H1 (cell line): ENCODE measurements around the gene COL2A1. TPM values are rescaled to one million over a fixed set of nuclear protein-coding genes. Genes with fewer than 3 reads are reported as not detected.

ENCODE experiments used
- TCF12 ChIP-seq: IDR thresholded peaks from 2 replicates; pipeline ENCODE4 v1.6.1; 2011; ENCODE audit warnings: low read depth, mild to moderate bottlenecking, low read length
- polyA plus RNA-seq, 7 experiments: library from polyadenylated mRNA; depleted of rRNA in 3 of 7; stranded (reverse) in 5 of 7; unstranded in 2 of 7; fragments of >200 nt in 5 of 7; fragments of 200-250 nt in 2 of 7; gene quantifications; 1 replicate in 5 of 7; 2 replicates in 1 of 7; 4 replicates in 1 of 7; pipeline versions ENCODE4 v1.2.1 to v1.2.3, GENCODE V29; 2011 to 2013; ENCODE audit warnings: missing spikeins in 2 of 7, mixed read lengths in 2 of 7
- total RNA-seq: library from RNA; stranded (reverse); fragmentation: NEBNext Ultra II Directional; extraction: Animal tissue kit (Norgen Biotek cat#: 25700); gene quantifications from 2 replicates; pipeline ENCODE4 v1.2.1, GENCODE V29; 2021
- TF ChIP-seq, protein P1 (sequence below), 3 experiments: IDR thresholded peaks; 1 replicate in 2 of 3; 2 replicates in 1 of 3; pipeline versions ENCODE4 v1.5.1 to v1.6.1; 2011; ENCODE audit warnings: low read length in 3 of 3, mild to moderate bottlenecking in 3 of 3, inconsistent platforms in 2 of 3, low read depth in 1 of 3, moderate library complexity in 1 of 3; ENCODE audit not compliant: insufficient read depth in 1 of 3; ENCODE audit errors: control extremely low read depth in 1 of 3
- TF ChIP-seq, protein P2 (sequence below): IDR thresholded peaks from 2 replicates; pipeline ENCODE4 v1.6.1; 2012; ENCODE audit warnings: inconsistent platforms

Gene COL2A1
- total and polyA plus RNA-seq, 2 of the 8 experiments (the other 6 are each of a cell fraction or from before 2014, with no cell fraction given), result 4.2 to 14.6 TPM

DNA sequence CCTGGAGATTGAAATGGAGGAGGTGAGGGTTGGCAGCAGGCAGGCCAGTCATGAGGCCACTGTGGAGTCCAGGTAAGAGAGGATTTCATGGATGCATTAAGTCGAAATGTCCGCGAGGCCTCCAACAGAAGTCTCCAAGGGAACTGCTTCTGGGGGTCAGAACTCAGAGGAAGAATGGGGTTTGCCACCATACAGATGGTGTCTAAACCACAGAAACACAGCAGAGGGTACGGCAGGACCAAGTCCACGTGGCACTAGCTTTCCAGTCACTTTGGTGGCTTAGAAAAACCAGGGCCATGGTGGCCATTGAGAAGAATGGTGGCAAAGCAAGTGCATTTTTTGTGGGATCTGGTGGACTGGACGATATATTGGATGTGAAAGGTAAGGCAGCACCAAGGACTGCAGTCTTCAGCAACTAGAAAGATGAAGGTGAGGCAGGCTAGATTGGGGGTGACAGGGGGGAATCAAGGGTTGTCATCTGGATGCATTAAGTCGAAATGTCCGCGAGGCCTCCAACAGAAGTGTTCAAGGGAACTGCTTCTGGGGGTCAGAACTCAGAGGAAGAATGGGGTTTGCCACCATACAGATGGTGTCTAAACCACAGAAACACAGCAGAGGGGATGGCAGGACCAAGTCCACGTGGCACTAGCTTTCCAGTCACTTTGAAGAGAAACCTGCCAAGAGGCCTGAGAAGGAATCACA lies 63.4 kb downstream of the COL2A1 start (continued):
- TF ChIP-seq, protein P1, sequence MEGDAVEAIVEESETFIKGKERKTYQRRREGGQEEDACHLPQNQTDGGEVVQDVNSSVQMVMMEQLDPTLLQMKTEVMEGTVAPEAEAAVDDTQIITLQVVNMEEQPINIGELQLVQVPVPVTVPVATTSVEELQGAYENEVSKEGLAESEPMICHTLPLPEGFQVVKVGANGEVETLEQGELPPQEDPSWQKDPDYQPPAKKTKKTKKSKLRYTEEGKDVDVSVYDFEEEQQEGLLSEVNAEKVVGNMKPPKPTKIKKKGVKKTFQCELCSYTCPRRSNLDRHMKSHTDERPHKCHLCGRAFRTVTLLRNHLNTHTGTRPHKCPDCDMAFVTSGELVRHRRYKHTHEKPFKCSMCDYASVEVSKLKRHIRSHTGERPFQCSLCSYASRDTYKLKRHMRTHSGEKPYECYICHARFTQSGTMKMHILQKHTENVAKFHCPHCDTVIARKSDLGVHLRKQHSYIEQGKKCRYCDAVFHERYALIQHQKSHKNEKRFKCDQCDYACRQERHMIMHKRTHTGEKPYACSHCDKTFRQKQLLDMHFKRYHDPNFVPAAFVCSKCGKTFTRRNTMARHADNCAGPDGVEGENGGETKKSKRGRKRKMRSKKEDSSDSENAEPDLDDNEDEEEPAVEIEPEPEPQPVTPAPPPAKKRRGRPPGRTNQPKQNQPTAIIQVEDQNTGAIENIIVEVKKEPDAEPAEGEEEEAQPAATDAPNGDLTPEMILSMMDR (IDR thresholded peaks at IDR 0.05; ENCODE audit: control extremely low read depth in 1 of 3, insufficient read depth in 1 of 3, low read depth in 1 of 3, low read length in 3 of 3), result no peak
- no peak for TF ChIP-seq TCF12
- TF ChIP-seq, protein P2, sequence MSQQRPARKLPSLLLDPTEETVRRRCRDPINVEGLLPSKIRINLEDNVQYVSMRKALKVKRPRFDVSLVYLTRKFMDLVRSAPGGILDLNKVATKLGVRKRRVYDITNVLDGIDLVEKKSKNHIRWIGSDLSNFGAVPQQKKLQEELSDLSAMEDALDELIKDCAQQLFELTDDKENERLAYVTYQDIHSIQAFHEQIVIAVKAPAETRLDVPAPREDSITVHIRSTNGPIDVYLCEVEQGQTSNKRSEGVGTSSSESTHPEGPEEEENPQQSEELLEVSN, result no peak
